HCT116 (cell line): ENCODE data around the gene G3BP2. TPM values are rescaled to one million over a fixed set of nuclear protein-coding genes. Genes with fewer than 3 reads are reported as not detected.

Source experiments
- ATAC-seq: fragments of 200-7000 bp; cut with Tn5 transposase; 2 replicates; pipeline ENCODE4 v1.9.1; 2020; ENCODE audit warnings: mild to moderate bottlenecking, moderate library complexity
- BruUV-seq: library from RNA; stranded (reverse); fragments of 400-500 nt; replicated peaks from 2 replicates; lab custom pipeline; 2021; lab: Mats Ljungman, UMichigan
- CTCF ChIA-PET: fragments of 300-600 bp; sonication (Branson Sonifier 250); formaldehyde crosslinking; loops from one replicate; lab custom pipeline; 2021; ENCODE audit warnings: antibody characterized with exemption; lab: Charles Lee
- POLR2A ChIA-PET: fragments of 300-600, 350-600 bp; sonication (Branson Sonifier 250); formaldehyde crosslinking; loops from one replicate; lab custom pipeline; 2021; ENCODE audit warnings: antibody characterized with exemption; lab: Charles Lee
- RAD21 ChIA-PET, 2 experiments: fragments of 300-600 bp; sonication (Branson Sonifier 250); formaldehyde crosslinking; loops; one replicate each; lab custom pipeline; 2023; ENCODE audit warnings: low total read pairs in 2 of 2; ENCODE audit not compliant: uncharacterized antibody in 2 of 2, unreplicated experiment in 2 of 2, low non-redundant PET in 1 of 2; lab: Charles Lee
- DNase-seq: peaks from one replicate; pipeline ENCODE4 v3.0.0-alpha.2; 2010; ENCODE audit warnings: low read depth, low spot score
- H2AFZ ChIP-seq: fragments of 200-600 bp; shearing (Covaris generic), sonication (generic); 2 replicates; pipeline ENCODE4 v1.6.1; 2017; ENCODE audit warnings: low read depth, mixed run types, mixed read lengths, antibody characterized with exemption, low read length; ENCODE audit not compliant: poor library complexity, severe bottlenecking
- H3K27ac ChIP-seq: 2 replicates; pipeline ENCODE4 v1.5.1; 2012; ENCODE audit warnings: low read depth, low read length
- H3K27me3 ChIP-seq: fragments of 200-600 bp; sonication (generic); 2 replicates; pipeline ENCODE4 v1.6.1; 2016; ENCODE audit warnings: mixed run types, low read length, mixed read lengths; ENCODE audit not compliant: insufficient read depth
- H3K36me3 ChIP-seq, 2 experiments: fragments of 200-500 bp in 1 of 2; fragments of 200-600 bp in 1 of 2; sonication (Bioruptor generic) in 1 of 2; sonication (generic) in 1 of 2; 2 replicates each; pipeline versions ENCODE4 v1.5.1 to v1.6.1; 2014 to 2016; ENCODE audit warnings: low read length in 2 of 2, inconsistent platforms in 1 of 2, mixed read lengths in 1 of 2, mixed run types in 1 of 2; ENCODE audit not compliant: insufficient read depth in 2 of 2, control insufficient read depth in 1 of 2
- H3K4me1 ChIP-seq, 2 experiments: fragments of 200-600 bp in 1 of 2; sonication (generic) in 1 of 2; 2 replicates each; pipeline versions ENCODE4 v1.5.1 to v1.6.1; 2012 to 2017; ENCODE audit warnings: low read length in 2 of 2, inconsistent platforms in 1 of 2, mild to moderate bottlenecking in 1 of 2, mixed read lengths in 1 of 2, mixed run types in 1 of 2, moderate library complexity in 1 of 2; ENCODE audit not compliant: insufficient read depth in 2 of 2, control insufficient read depth in 1 of 2
- H3K4me2 ChIP-seq: fragments of 200-600 bp; sonication (generic); 2 replicates; pipeline ENCODE4 v1.6.1; 2017; ENCODE audit warnings: mixed run types, low read length, mixed read lengths
- H3K4me3 ChIP-seq, 2 experiments: fragments of 200-600 bp in 1 of 2; sonication (generic) in 1 of 2; replicated peaks in 1 of 2; 2 replicates each; pipeline ENCODE4 v1.5.1; 2011 to 2016; ENCODE audit warnings: low read length in 2 of 2, control low read depth in 1 of 2, low read depth in 1 of 2, mild to moderate bottlenecking in 1 of 2, mixed read lengths in 1 of 2, mixed run types in 1 of 2
- H3K79me2 ChIP-seq: fragments of 200-600 bp; sonication (generic); 2 replicates; pipeline ENCODE4 v1.6.1; 2017; ENCODE audit warnings: mild to moderate bottlenecking, mixed run types, low read length, moderate library complexity, mixed read lengths; ENCODE audit not compliant: insufficient read depth
- H3K9ac ChIP-seq: fragments of 200-600 bp; sonication (generic); 2 replicates; pipeline ENCODE4 v1.6.1; 2016; ENCODE audit warnings: low read length, mixed read lengths
- H3K9me2 ChIP-seq: fragments of 200-600 bp; sonication (generic), shearing (Covaris generic); 2 replicates; pipeline ENCODE4 v1.6.1; 2017; ENCODE audit warnings: mixed run types, mild to moderate bottlenecking, moderate library complexity; ENCODE audit not compliant: insufficient read depth
- H3K9me3 ChIP-seq, 2 experiments: fragments of 200-500 bp in 1 of 2; fragments of 200-600 bp in 1 of 2; sonication (Bioruptor generic) in 1 of 2; sonication (generic) in 1 of 2; 2 replicates each; pipeline ENCODE4 v1.6.1; 2014 to 2017; ENCODE audit warnings: low read length in 2 of 2, mixed read lengths in 2 of 2, inconsistent platforms in 1 of 2, low read depth in 1 of 2, mild to moderate bottlenecking in 1 of 2, mixed run types in 1 of 2, moderate library complexity in 1 of 2; ENCODE audit not compliant: control insufficient read depth in 1 of 2, insufficient read depth in 1 of 2
- H4K20me1 ChIP-seq: fragments of 200-600 bp; sonication (generic), shearing (Covaris generic); 2 replicates; pipeline ENCODE4 v1.6.1; 2017; ENCODE audit warnings: mixed run types, mild to moderate bottlenecking, moderate library complexity; ENCODE audit not compliant: insufficient read depth
- CBX3 ChIP-seq: IDR thresholded peaks from 2 replicates; pipeline ENCODE4 v1.6.1; 2012; ENCODE audit warnings: low read depth
- CEBPB ChIP-seq: IDR thresholded peaks from 2 replicates; pipeline ENCODE4 v1.6.1; 2012; ENCODE audit warnings: low read depth
- EGR1 ChIP-seq: IDR thresholded peaks from 2 replicates; pipeline ENCODE4 v1.6.1; 2012; ENCODE audit warnings: low read depth
- ELF1 ChIP-seq: IDR thresholded peaks from 2 replicates; pipeline ENCODE4 v1.6.1; 2012; ENCODE audit warnings: low read depth, borderline replicate concordance
- EZH2phosphoT487 ChIP-seq: fragments of 200-600 bp; IDR thresholded peaks from 2 replicates; pipeline ENCODE4 v1.6.1; 2018; ENCODE audit warnings: antibody characterized with exemption, borderline replicate concordance
- FOSL1 ChIP-seq: IDR thresholded peaks from 2 replicates; pipeline ENCODE4 v1.6.1; 2012; ENCODE audit warnings: low read depth
- POLR2A ChIP-seq: IDR thresholded peaks from 2 replicates; pipeline ENCODE4 v1.7.0; 2011; ENCODE audit warnings: borderline replicate concordance; ENCODE audit not compliant: insufficient read depth, insufficient read length; ENCODE audit errors: extremely low read depth
- POLR2AphosphoS5 ChIP-seq: IDR thresholded peaks from 2 replicates; pipeline ENCODE4 v1.6.1; 2011; ENCODE audit warnings: mild to moderate bottlenecking, low read depth, low read length, moderate library complexity
- REST ChIP-seq: IDR thresholded peaks from 2 replicates; pipeline ENCODE4 v1.6.1; 2012; ENCODE audit warnings: low read depth
- SP1 ChIP-seq: IDR thresholded peaks from 2 replicates; pipeline ENCODE4 v1.6.1; 2012; ENCODE audit warnings: low read depth
- SRF ChIP-seq: IDR thresholded peaks from 2 replicates; pipeline ENCODE4 v1.6.1; 2012; ENCODE audit warnings: low read depth
- TCF7L2 ChIP-seq: IDR thresholded peaks from 2 replicates; pipeline ENCODE4 v1.7.0; 2011; ENCODE audit warnings: borderline replicate concordance, inconsistent platforms; ENCODE audit not compliant: insufficient read depth, insufficient read length; ENCODE audit errors: extremely low read depth
- YY1 ChIP-seq: IDR thresholded peaks from 2 replicates; pipeline ENCODE4 v1.6.1; 2011; ENCODE audit warnings: low read length, low read depth, moderate library complexity, mild to moderate bottlenecking; ENCODE audit not compliant: insufficient replicate concordance; ENCODE audit errors: extremely low read depth
- ZBTB33 ChIP-seq: IDR thresholded peaks from 2 replicates; pipeline ENCODE4 v1.6.1; 2011; ENCODE audit warnings: mild to moderate bottlenecking, low read length, moderate library complexity; ENCODE audit not compliant: insufficient replicate concordance; ENCODE audit errors: extremely low read depth
- ZNF274 ChIP-seq: fragments of 200-500 bp; sonication (Bioruptor generic); IDR thresholded peaks from 2 replicates; pipeline ENCODE4 v1.6.1; 2014; ENCODE audit warnings: mild to moderate bottlenecking, low read depth, low read length, inconsistent platforms
- intact Hi-C: fragments of 100-400 bp; cut with micrococcal nuclease; formaldehyde crosslinking; loops from 2 replicates; pipeline ENCODE4 v1.10.0; 2022
- total RNA-seq: library from RNA; stranded (reverse); gene quantifications from one replicate; pipeline ENCODE4 v1.2.1, GENCODE V29; 2021; ENCODE audit not compliant: unreplicated experiment
- TF ChIP-seq, protein P1 (sequence below), 3 experiments: fragments of 200-600 bp in 1 of 3; sonication (generic) in 1 of 3; IDR thresholded peaks in 2 of 3; conservative IDR thresholded peaks in 1 of 3; 2 replicates each; pipeline ENCODE4 v1.5.1; 2012 to 2017; ENCODE audit warnings: low read depth in 2 of 3, low read length in 2 of 3, antibody characterized with exemption in 1 of 3, borderline replicate concordance in 1 of 3, control low read depth in 1 of 3, mild to moderate bottlenecking in 1 of 3, mixed read lengths in 1 of 3, mixed run types in 1 of 3, moderate library complexity in 1 of 3; ENCODE audit not compliant: insufficient read depth in 1 of 3
- TF ChIP-seq, protein P2 (sequence below): IDR thresholded peaks from 2 replicates; pipeline ENCODE4 v1.6.1; 2012

G3BP2 gene
- total RNA-seq, 1 experiment from 2014 or later, result 153 TPM

- peaks cover 6 to 23% of the 10 kb centered on the region in 2 experiments; a peak in 3 of 4 replicates for H3K4me1 ChIP-seq
- no peak for DNase-seq
- no peaks in the 10 kb centered on the region for H3K27me3 ChIP-seq
- peak overlapping the region; percentile 71 to 94 for H3K4me3 ChIP-seq
- ChIA-PET RAD21 (no interaction called here), POLR2A (no interaction called here), CTCF (no interaction called here)
- H3K27ac ChIP-seq, result peak overlapping the region; percentile 86
- H3K79me2 ChIP-seq, result peaks cover 67% of the 10 kb centered on the region
- H3K9me2 ChIP-seq, result no peaks in the 10 kb centered on the region
- no TSS peak for BruUV-seq
- peak overlapping the region; percentile 95 for H3K9ac ChIP-seq
- intact Hi-C loops, result no loop called here
- no peak for ATAC-seq
- no peak overlapping the region for H2AFZ ChIP-seq
- H3K9me3 ChIP-seq, result no peaks in the 10 kb centered on the region
- TF ChIP-seq EGR1 (no peak), CBX3 (no peak), SRF (no peak), FOSL1 (no peak), EZH2phosphoT487 (no peak), POLR2A (no peak), POLR2AphosphoS5 (no peak), ELF1 (no peak), REST (no peak), SP1 (no peak), YY1 (no peak), TCF7L2 (no peak), CEBPB (no peak), ZNF274 (no peak), ZBTB33 (no peak)
- TF ChIP-seq, protein P1, sequence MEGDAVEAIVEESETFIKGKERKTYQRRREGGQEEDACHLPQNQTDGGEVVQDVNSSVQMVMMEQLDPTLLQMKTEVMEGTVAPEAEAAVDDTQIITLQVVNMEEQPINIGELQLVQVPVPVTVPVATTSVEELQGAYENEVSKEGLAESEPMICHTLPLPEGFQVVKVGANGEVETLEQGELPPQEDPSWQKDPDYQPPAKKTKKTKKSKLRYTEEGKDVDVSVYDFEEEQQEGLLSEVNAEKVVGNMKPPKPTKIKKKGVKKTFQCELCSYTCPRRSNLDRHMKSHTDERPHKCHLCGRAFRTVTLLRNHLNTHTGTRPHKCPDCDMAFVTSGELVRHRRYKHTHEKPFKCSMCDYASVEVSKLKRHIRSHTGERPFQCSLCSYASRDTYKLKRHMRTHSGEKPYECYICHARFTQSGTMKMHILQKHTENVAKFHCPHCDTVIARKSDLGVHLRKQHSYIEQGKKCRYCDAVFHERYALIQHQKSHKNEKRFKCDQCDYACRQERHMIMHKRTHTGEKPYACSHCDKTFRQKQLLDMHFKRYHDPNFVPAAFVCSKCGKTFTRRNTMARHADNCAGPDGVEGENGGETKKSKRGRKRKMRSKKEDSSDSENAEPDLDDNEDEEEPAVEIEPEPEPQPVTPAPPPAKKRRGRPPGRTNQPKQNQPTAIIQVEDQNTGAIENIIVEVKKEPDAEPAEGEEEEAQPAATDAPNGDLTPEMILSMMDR (IDR thresholded peaks at IDR 0.05 in 2 of 3, conservative IDR thresholded peaks at IDR 0.05 in 1 of 3; ENCODE audit: borderline replicate concordance in 1 of 3, insufficient read depth in 1 of 3, low read depth in 2 of 3, low read length in 2 of 3), result no peak
- TF ChIP-seq, protein P2, sequence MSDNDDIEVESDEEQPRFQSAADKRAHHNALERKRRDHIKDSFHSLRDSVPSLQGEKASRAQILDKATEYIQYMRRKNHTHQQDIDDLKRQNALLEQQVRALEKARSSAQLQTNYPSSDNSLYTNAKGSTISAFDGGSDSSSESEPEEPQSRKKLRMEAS, result no peak
- H3K36me3 ChIP-seq, result no peaks in the 10 kb centered on the region
- H4K20me1 ChIP-seq, result peaks cover 24% of the 10 kb centered on the region
- peak overlapping the region; percentile 86 for H3K4me2 ChIP-seq
These were observed 1.3 kb downstream of the G3BP2 start for GRCh38 chr4:75671802-75672421.
